Progenitor cell of endocrine pancreas (in vitro differentiated cells): Measurements from ENCODE around the gene GAS7. TPM values are rescaled to one million over a fixed set of nuclear protein-coding genes. Genes with fewer than 3 reads are reported as not detected.

Experiments used
- DNase-seq: peaks from one replicate; pipeline ENCODE4 v3.0.0; 2021; ENCODE audit warnings: low spot score; ENCODE audit not compliant: unreplicated experiment
- H3K27ac Mint-ChIP-seq: 2 replicates; pipeline ENCODE4 v1.8.0; 2021; ENCODE audit warnings: mild to moderate bottlenecking, moderate library complexity, mixed read lengths
- H3K27me3 Mint-ChIP-seq: 2 replicates; pipeline ENCODE4 v1.8.0; 2021; ENCODE audit warnings: mixed read lengths
- H3K36me3 Mint-ChIP-seq: 2 replicates; pipeline ENCODE4 v1.8.0; 2022; ENCODE audit warnings: mixed read lengths; ENCODE audit not compliant: insufficient read depth
- H3K4me1 Mint-ChIP-seq: 2 replicates; pipeline ENCODE4 v1.8.0; 2021; ENCODE audit warnings: low read depth, mixed read lengths
- H3K4me3 Mint-ChIP-seq: 2 replicates; pipeline ENCODE4 v1.8.0; 2021; ENCODE audit warnings: low read depth, mild to moderate bottlenecking, moderate library complexity, mixed read lengths
- H3K9me3 Mint-ChIP-seq: 2 replicates; pipeline ENCODE4 v1.8.0; 2021; ENCODE audit warnings: low read depth, mixed read lengths
- long read RNA-seq: library from polyadenylated mRNA; unstranded; transcript quantifications from one replicate; pipeline ENCODE4 v2.0.0, GENCODE V29; 2020
- total RNA-seq: library from RNA; stranded (reverse); gene quantifications from 2 replicates; pipeline ENCODE4 v1.2.1, GENCODE V29; 2021
- TF ChIP-seq, protein P1 (sequence below): fragments of 200-600 bp; sonication (generic); IDR thresholded peaks from one replicate; pipeline ENCODE4 v1.5.0; 2021; ENCODE audit warnings: antibody characterized with exemption, mild to moderate bottlenecking; ENCODE audit not compliant: unreplicated experiment

GAS7 gene
- total RNA-seq: 3.4 and 3.8 TPM in 2 replicates
- long read RNA-seq, partial matches to known transcripts: 0 of 2 reads
- long read RNA-seq, other reads (novel, unspliced or antisense): 2 of 2 reads

DNA sequence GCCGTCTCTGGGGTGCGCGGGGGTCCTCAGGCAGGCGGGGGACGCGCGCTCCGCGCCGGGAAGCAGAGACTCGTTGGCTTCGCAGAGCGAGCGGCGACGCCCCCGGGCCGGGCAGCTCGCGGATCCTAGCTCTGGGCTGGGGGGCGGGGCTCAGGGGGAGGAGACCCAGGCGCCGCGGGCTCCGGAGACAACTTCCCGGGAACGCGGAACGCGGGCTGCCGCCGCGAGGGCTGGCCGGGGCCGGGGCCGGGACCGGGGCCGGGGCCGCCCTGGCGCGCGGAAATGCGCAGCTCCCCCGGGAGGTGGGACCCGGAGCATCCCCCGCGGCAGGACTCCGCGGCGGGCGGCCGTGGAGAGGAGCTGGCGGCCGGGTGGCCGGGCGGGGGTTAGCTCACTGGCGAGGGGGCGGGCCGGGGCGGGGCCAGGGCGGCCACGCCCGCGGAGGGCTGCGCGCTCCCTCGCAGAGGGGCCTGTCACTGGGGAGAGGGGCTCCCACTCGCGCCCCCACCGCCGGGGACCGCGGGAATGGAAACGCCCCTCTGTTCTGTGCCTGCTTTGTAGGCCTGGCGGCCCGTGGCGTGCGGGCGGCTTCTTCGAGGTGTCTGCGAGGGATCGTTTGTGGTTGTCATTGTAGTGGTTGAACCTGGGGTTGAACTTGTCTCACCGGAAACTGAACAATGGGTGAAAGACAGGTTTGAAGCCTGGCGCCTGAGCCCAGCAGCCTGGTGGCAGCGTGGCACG lies at the start of gene GAS7:
Gene GAS7 (minus strand): TSS at position 98 of the 741 bp plus-strand sequence.
- DNase-seq: peak; percentile 17
- Mint-ChIP-seq H3K36me3 (no peaks in the 10 kb centered on the region), H3K27me3 (peaks cover 51% of the 10 kb centered on the region), H3K4me3 (peak within 1 kb of the TSS; percentile 66), H3K4me1 (peaks cover 1% of the 10 kb centered on the region), H3K9me3 (peaks cover 11% of the 10 kb centered on the region), H3K27ac (no peak within 1 kb of the TSS)
- TF ChIP-seq, protein P1, sequence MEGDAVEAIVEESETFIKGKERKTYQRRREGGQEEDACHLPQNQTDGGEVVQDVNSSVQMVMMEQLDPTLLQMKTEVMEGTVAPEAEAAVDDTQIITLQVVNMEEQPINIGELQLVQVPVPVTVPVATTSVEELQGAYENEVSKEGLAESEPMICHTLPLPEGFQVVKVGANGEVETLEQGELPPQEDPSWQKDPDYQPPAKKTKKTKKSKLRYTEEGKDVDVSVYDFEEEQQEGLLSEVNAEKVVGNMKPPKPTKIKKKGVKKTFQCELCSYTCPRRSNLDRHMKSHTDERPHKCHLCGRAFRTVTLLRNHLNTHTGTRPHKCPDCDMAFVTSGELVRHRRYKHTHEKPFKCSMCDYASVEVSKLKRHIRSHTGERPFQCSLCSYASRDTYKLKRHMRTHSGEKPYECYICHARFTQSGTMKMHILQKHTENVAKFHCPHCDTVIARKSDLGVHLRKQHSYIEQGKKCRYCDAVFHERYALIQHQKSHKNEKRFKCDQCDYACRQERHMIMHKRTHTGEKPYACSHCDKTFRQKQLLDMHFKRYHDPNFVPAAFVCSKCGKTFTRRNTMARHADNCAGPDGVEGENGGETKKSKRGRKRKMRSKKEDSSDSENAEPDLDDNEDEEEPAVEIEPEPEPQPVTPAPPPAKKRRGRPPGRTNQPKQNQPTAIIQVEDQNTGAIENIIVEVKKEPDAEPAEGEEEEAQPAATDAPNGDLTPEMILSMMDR: no peak

GRCh38 chr17:10247810-10248209 lies 49.4 kb upstream of the GAS7 start:
- H3K4me3 Mint-ChIP-seq: no peak overlapping the region
- no peak for DNase-seq
- no peaks in the 10 kb centered on the region for H3K36me3 Mint-ChIP-seq
- TF ChIP-seq, protein P1: no peak
- no peak overlapping the region for H3K27ac Mint-ChIP-seq
- H3K27me3 Mint-ChIP-seq: peaks cover 13% of the 10 kb centered on the region
- no peaks in the 10 kb centered on the region for H3K4me1 Mint-ChIP-seq
- no peaks in the 10 kb centered on the region for H3K9me3 Mint-ChIP-seq

GRCh38 chr17:10243883-10244844 lies 45.8 kb upstream of the GAS7 start:
- TF ChIP-seq, protein P1: no peak
- Mint-ChIP-seq H3K27ac (no peak overlapping the region), H3K27me3 (peaks cover 11% of the 10 kb centered on the region), H3K36me3 (no peaks in the 10 kb centered on the region), H3K4me1 (no peaks in the 10 kb centered on the region), H3K9me3 (peaks cover 4% of the 10 kb centered on the region), H3K4me3 (no peak overlapping the region)
- no peak for DNase-seq

DNA sequence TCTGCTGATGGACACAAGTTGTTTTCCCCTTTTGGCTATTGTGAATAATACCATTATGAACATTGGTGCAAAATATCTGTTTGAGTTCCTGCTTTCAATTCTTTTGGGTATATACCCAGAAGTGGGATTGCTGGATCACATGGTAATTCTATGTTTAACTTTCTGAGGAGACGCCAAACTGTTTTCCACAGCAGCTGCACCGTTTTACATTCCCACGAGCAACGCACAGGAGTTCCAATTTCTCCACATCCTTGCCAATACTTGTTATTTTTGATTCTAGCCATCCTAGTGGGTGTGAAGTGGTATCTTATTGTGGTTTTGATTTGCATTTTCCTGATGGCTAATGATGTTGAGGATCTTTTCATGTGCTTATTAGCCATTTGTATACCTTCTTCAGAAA lies 43.4 kb upstream of the GAS7 start:
- DNase-seq: no peak
- Mint-ChIP-seq H3K9me3 (peaks cover 4% of the 10 kb centered on the region), H3K27me3 (peaks cover 7% of the 10 kb centered on the region), H3K36me3 (no peaks in the 10 kb centered on the region), H3K27ac (no peak overlapping the region), H3K4me3 (no peak overlapping the region), H3K4me1 (no peaks in the 10 kb centered on the region)
- TF ChIP-seq, protein P1: no peak

DNA sequence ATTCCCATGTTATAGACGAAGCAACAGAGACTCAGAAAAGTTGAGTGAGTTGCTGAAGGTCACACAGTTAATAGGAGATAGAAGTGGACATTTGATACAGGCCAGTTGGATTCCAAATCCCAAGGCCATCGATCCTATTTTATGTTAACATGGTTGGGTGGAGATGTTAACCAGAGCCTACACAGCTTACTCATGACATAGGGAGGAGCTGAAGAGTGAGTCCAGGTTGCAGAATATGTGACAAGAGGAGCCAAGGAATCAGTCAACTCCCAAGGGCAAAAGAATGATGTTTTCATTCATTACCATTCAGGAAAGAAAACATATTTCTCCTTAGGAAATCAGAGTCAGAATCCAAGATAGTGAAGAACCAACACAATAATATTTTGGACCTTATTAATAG lies 40.3 kb upstream of the GAS7 start:
- peaks cover 4% of the 10 kb centered on the region for H3K9me3 Mint-ChIP-seq
- H3K4me1 Mint-ChIP-seq: no peaks in the 10 kb centered on the region
- TF ChIP-seq, protein P1: no peak
- no peaks in the 10 kb centered on the region for H3K36me3 Mint-ChIP-seq
- DNase-seq: no peak
- H3K27me3 Mint-ChIP-seq: peaks cover 7% of the 10 kb centered on the region
- no peak overlapping the region for H3K27ac Mint-ChIP-seq
- H3K4me3 Mint-ChIP-seq: no peak overlapping the region
